ENCODE results near the gene METTL22.
A peak's percentile ranks its signal among the peaks of the same experiment; 100 is the strongest.

The METTL22 gene

GRCh38 chr16:8621222-8621571 lies 301 bp upstream of the METTL22 start:
- H3K4me3 ChIP-seq (ENCODE audit: low read length in 2 of 2): peak overlapping the region; percentile 94 to 99
- H3K27me3 ChIP-seq (ENCODE audit: control insufficient read depth in 1 of 2, insufficient read depth in 2 of 2, low read length in 2 of 2): peaks cover 0 to 4% of the 10 kb centered on the region in 2 donors
- no peaks in the 10 kb centered on the region for H3K9me3 ChIP-seq (ENCODE audit: control insufficient read depth in 2 of 2, low read length in 2 of 2)
- H3K27ac ChIP-seq (ENCODE audit: low read length): peak overlapping the region; percentile 53
- peaks cover 8% of the 10 kb centered on the region in 2 donors for H3K36me3 ChIP-seq (ENCODE audit: control insufficient read depth in 2 of 2, insufficient read depth in 2 of 2, low read length in 2 of 2)
- H3K9ac ChIP-seq (ENCODE audit: low read length in 2 of 2): peak overlapping the region; percentile 97 to 99
- peaks cover 8% of the 10 kb centered on the region for H3K4me1 ChIP-seq (ENCODE audit: control insufficient read depth, insufficient read depth, low read length)

- peaks cover 0 to 3% of the 10 kb centered on the region in 2 donors for H3K27me3 ChIP-seq (ENCODE audit: control insufficient read depth in 1 of 2, insufficient read depth in 2 of 2, low read length in 2 of 2)
- no peak overlapping the region for H3K27ac ChIP-seq (ENCODE audit: low read length)
- peak overlapping the region; percentile 94 to 99 for H3K4me3 ChIP-seq (ENCODE audit: low read length in 2 of 2)
- H3K4me1 ChIP-seq (ENCODE audit: control insufficient read depth, insufficient read depth, low read length): peaks cover 8% of the 10 kb centered on the region
- H3K9ac ChIP-seq (ENCODE audit: low read length in 2 of 2): peak overlapping the region; percentile 97 to 99
- peaks cover 12 to 14% of the 10 kb centered on the region in 2 donors for H3K36me3 ChIP-seq (ENCODE audit: control insufficient read depth in 2 of 2, insufficient read depth in 2 of 2, low read length in 2 of 2)
- H3K9me3 ChIP-seq (ENCODE audit: control insufficient read depth in 2 of 2, low read length in 2 of 2): no peaks in the 10 kb centered on the region
Measured at GRCh38 chr16:8622315-8622656, 788 bp downstream of the METTL22 start.

- Histone ChIP-seq H3K36me3 (ENCODE audit: control insufficient read depth in 2 of 2, insufficient read depth in 2 of 2, low read length in 2 of 2) (peaks cover 25 to 26% of the 10 kb centered on the region in 2 donors), H3K4me1 (ENCODE audit: control insufficient read depth, insufficient read depth, low read length) (peaks cover 8% of the 10 kb centered on the region), H3K27ac (ENCODE audit: low read length) (no peak overlapping the region), H3K9me3 (ENCODE audit: control insufficient read depth in 2 of 2, low read length in 2 of 2) (no peaks in the 10 kb centered on the region), H3K9ac (ENCODE audit: low read length in 2 of 2) (no peak overlapping the region), H3K4me3 (ENCODE audit: low read length in 2 of 2) (no peak overlapping the region), H3K27me3 (ENCODE audit: control insufficient read depth in 1 of 2, insufficient read depth in 2 of 2, low read length in 2 of 2) (peaks cover 0 to under 1% of the 10 kb centered on the region in 2 donors)
Measured at GRCh38 chr16:8623634-8624033, 2.1 kb downstream of the METTL22 start.

- no peaks in the 10 kb centered on the region for H3K9me3 ChIP-seq (ENCODE audit: control insufficient read depth in 2 of 2, low read length in 2 of 2)
- H3K27ac ChIP-seq (ENCODE audit: low read length): no peak overlapping the region
- no peak overlapping the region for H3K9ac ChIP-seq (ENCODE audit: low read length in 2 of 2)
- H3K36me3 ChIP-seq (ENCODE audit: control insufficient read depth in 2 of 2, insufficient read depth in 2 of 2, low read length in 2 of 2): peaks cover 43 to 45% of the 10 kb centered on the region in 2 donors
- no peaks in the 10 kb centered on the region for H3K27me3 ChIP-seq (ENCODE audit: control insufficient read depth in 1 of 2, insufficient read depth in 2 of 2, low read length in 2 of 2)
- H3K4me1 ChIP-seq (ENCODE audit: control insufficient read depth, insufficient read depth, low read length): peaks cover 8% of the 10 kb centered on the region
- H3K4me3 ChIP-seq (ENCODE audit: low read length in 2 of 2): no peak overlapping the region
Measured at GRCh38 chr16:8625491-8626087, 4.1 kb downstream of the METTL22 start.

- Histone ChIP-seq H3K27me3 (ENCODE audit: control insufficient read depth in 1 of 2, insufficient read depth in 2 of 2, low read length in 2 of 2) (no peaks in the 10 kb centered on the region), H3K9ac (ENCODE audit: low read length in 2 of 2) (no peak overlapping the region), H3K9me3 (ENCODE audit: control insufficient read depth in 2 of 2, low read length in 2 of 2) (no peaks in the 10 kb centered on the region), H3K4me1 (ENCODE audit: control insufficient read depth, insufficient read depth, low read length) (peaks cover 6% of the 10 kb centered on the region), H3K4me3 (ENCODE audit: low read length in 2 of 2) (no peak overlapping the region), H3K36me3 (ENCODE audit: control insufficient read depth in 2 of 2, insufficient read depth in 2 of 2, low read length in 2 of 2) (peaks cover 47 to 48% of the 10 kb centered on the region in 2 donors), H3K27ac (ENCODE audit: low read length) (no peak overlapping the region)
Measured at GRCh38 chr16:8626946-8627345, 5.4 kb downstream of the METTL22 start.

- Histone ChIP-seq H3K27me3 (ENCODE audit: control insufficient read depth in 1 of 2, insufficient read depth in 2 of 2, low read length in 2 of 2) (no peaks in the 10 kb centered on the region), H3K4me1 (ENCODE audit: control insufficient read depth, insufficient read depth, low read length) (peaks cover 3% of the 10 kb centered on the region), H3K36me3 (ENCODE audit: control insufficient read depth in 2 of 2, insufficient read depth in 2 of 2, low read length in 2 of 2) (peaks cover 48 to 50% of the 10 kb centered on the region in 2 donors), H3K9me3 (ENCODE audit: control insufficient read depth in 2 of 2, low read length in 2 of 2) (no peaks in the 10 kb centered on the region), H3K27ac (ENCODE audit: low read length) (no peak overlapping the region), H3K9ac (ENCODE audit: low read length in 2 of 2) (no peak overlapping the region), H3K4me3 (ENCODE audit: low read length in 2 of 2) (no peak overlapping the region)
Measured at GRCh38 chr16:8627456-8627855, 6.0 kb downstream of the METTL22 start.

GRCh38 chr16:8628981-8629725 lies 7.7 kb downstream of the METTL22 start:
- Histone ChIP-seq H3K4me1 (ENCODE audit: control insufficient read depth, insufficient read depth, low read length) (no peaks in the 10 kb centered on the region), H3K4me3 (ENCODE audit: low read length in 2 of 2) (no peak overlapping the region), H3K9ac (ENCODE audit: low read length in 2 of 2) (no peak overlapping the region), H3K27ac (ENCODE audit: low read length) (no peak overlapping the region), H3K27me3 (ENCODE audit: control insufficient read depth in 1 of 2, insufficient read depth in 2 of 2, low read length in 2 of 2) (no peaks in the 10 kb centered on the region), H3K36me3 (ENCODE audit: control insufficient read depth in 2 of 2, insufficient read depth in 2 of 2, low read length in 2 of 2) (peaks cover 48 to 67% of the 10 kb centered on the region in 2 donors), H3K9me3 (ENCODE audit: control insufficient read depth in 2 of 2, low read length in 2 of 2) (no peaks in the 10 kb centered on the region)

- no peak overlapping the region for H3K27ac ChIP-seq (ENCODE audit: low read length)
- H3K36me3 ChIP-seq (ENCODE audit: control insufficient read depth in 2 of 2, insufficient read depth in 2 of 2, low read length in 2 of 2): peaks cover 49 to 73% of the 10 kb centered on the region in 2 donors
- H3K27me3 ChIP-seq (ENCODE audit: control insufficient read depth in 1 of 2, insufficient read depth in 2 of 2, low read length in 2 of 2): no peaks in the 10 kb centered on the region
- no peak overlapping the region for H3K4me3 ChIP-seq (ENCODE audit: low read length in 2 of 2)
- no peak overlapping the region for H3K9ac ChIP-seq (ENCODE audit: low read length in 2 of 2)
- no peaks in the 10 kb centered on the region for H3K4me1 ChIP-seq (ENCODE audit: control insufficient read depth, insufficient read depth, low read length)
- H3K9me3 ChIP-seq (ENCODE audit: control insufficient read depth in 2 of 2, low read length in 2 of 2): no peaks in the 10 kb centered on the region
Measured at GRCh38 chr16:8630255-8630953, 8.9 kb downstream of the METTL22 start.

GRCh38 chr16:8631373-8631772 lies 9.9 kb downstream of the METTL22 start:
- Histone ChIP-seq H3K36me3 (ENCODE audit: control insufficient read depth in 2 of 2, insufficient read depth in 2 of 2, low read length in 2 of 2) (peaks cover 47 to 71% of the 10 kb centered on the region in 2 donors), H3K27me3 (ENCODE audit: control insufficient read depth in 1 of 2, insufficient read depth in 2 of 2, low read length in 2 of 2) (no peaks in the 10 kb centered on the region), H3K9ac (ENCODE audit: low read length in 2 of 2) (no peak overlapping the region), H3K9me3 (ENCODE audit: control insufficient read depth in 2 of 2, low read length in 2 of 2) (no peaks in the 10 kb centered on the region), H3K27ac (ENCODE audit: low read length) (no peak overlapping the region), H3K4me1 (ENCODE audit: control insufficient read depth, insufficient read depth, low read length) (no peaks in the 10 kb centered on the region), H3K4me3 (ENCODE audit: low read length in 2 of 2) (no peak overlapping the region)

- Histone ChIP-seq H3K4me3 (ENCODE audit: low read length in 2 of 2) (no peak overlapping the region), H3K27ac (ENCODE audit: low read length) (peak overlapping the region; percentile 11), H3K9me3 (ENCODE audit: control insufficient read depth in 2 of 2, low read length in 2 of 2) (no peaks in the 10 kb centered on the region), H3K27me3 (ENCODE audit: control insufficient read depth in 1 of 2, insufficient read depth in 2 of 2, low read length in 2 of 2) (no peaks in the 10 kb centered on the region), H3K4me1 (ENCODE audit: control insufficient read depth, insufficient read depth, low read length) (no peaks in the 10 kb centered on the region), H3K36me3 (ENCODE audit: control insufficient read depth in 2 of 2, insufficient read depth in 2 of 2, low read length in 2 of 2) (peaks cover 48 to 75% of the 10 kb centered on the region in 2 donors), H3K9ac (ENCODE audit: low read length in 2 of 2) (no peak overlapping the region)
Measured at GRCh38 chr16:8631818-8632465, 10.4 kb downstream of the METTL22 start.

All from stomach smooth muscle (tissue), 2 donors.